ENCODE data around the gene MKRN2OS.

GRCh38 chr3:12579456-12579855, 34.2 kb upstream of the MKRN2OS start:
- TF ChIP-seq, protein P1, sequence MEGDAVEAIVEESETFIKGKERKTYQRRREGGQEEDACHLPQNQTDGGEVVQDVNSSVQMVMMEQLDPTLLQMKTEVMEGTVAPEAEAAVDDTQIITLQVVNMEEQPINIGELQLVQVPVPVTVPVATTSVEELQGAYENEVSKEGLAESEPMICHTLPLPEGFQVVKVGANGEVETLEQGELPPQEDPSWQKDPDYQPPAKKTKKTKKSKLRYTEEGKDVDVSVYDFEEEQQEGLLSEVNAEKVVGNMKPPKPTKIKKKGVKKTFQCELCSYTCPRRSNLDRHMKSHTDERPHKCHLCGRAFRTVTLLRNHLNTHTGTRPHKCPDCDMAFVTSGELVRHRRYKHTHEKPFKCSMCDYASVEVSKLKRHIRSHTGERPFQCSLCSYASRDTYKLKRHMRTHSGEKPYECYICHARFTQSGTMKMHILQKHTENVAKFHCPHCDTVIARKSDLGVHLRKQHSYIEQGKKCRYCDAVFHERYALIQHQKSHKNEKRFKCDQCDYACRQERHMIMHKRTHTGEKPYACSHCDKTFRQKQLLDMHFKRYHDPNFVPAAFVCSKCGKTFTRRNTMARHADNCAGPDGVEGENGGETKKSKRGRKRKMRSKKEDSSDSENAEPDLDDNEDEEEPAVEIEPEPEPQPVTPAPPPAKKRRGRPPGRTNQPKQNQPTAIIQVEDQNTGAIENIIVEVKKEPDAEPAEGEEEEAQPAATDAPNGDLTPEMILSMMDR (IDR thresholded peaks at IDR 0.05) = no peak
- TF ChIP-seq POLR2A (IDR thresholded peaks at IDR 0.05) = no peak
